Measurements from ENCODE around the gene SLC13A3. TPM values are rescaled to one million over a fixed set of nuclear protein-coding genes. Genes with fewer than 3 reads are reported as not detected.

SLC13A3 gene
- total and polyA plus RNA-seq, 2 of the 4 experiments (the other 2 are of a cell fraction) = 2.5 to 4.2 TPM

- in situ Hi-C loops (cut with MboI; ENCODE audit: low sequenced_read_pairs) = no loop called here
- Histone ChIP-seq H2BK20ac (ENCODE audit: low read depth, low read length) (no peak overlapping the region), H4K91ac (ENCODE audit: insufficient read depth, low read depth, low read length) (no peak overlapping the region), H2AK5ac (ENCODE audit: low read depth, low read length) (no peak overlapping the region), H2AFZ (replicated peaks; ENCODE audit: low read length, poor library complexity) (no peak overlapping the region), H2BK120ac (ENCODE audit: low read depth, low read length) (no peak overlapping the region), H3K27me3 (ENCODE audit: control insufficient read depth, insufficient read depth, low read length) (no peaks in the 10 kb centered on the region), H3K4me3 (ENCODE audit: insufficient read depth, low read depth, low read length) (no peak overlapping the region), H4K5ac (ENCODE audit: low read depth, low read length) (no peak overlapping the region), H3K9me3 (ENCODE audit: control insufficient read depth, insufficient read depth, low read length) (no peaks in the 10 kb centered on the region), H3K56ac (ENCODE audit: extremely low read depth, insufficient read depth, low read length) (no peak overlapping the region), H4K8ac (ENCODE audit: low read depth in 2 of 2, low read length in 2 of 2) (no peak overlapping the region), H3K23ac (ENCODE audit: low read depth, low read length) (no peak overlapping the region), H4K20me1 (ENCODE audit: insufficient read depth, low read length) (no peaks in the 10 kb centered on the region), H3K14ac (replicated peaks; ENCODE audit: low read depth, low read length) (no peak overlapping the region), H3K4ac (ENCODE audit: low read depth, low read length) (no peak overlapping the region), H3K9ac (ENCODE audit: low read depth, low read length) (no peak overlapping the region), H2BK15ac (ENCODE audit: low read depth, low read length) (no peak overlapping the region), H3K79me1 (ENCODE audit: low read depth in 1 of 2, low read length in 2 of 2) (no peaks in the 10 kb centered on the region), H2AK9ac (replicated peaks; ENCODE audit: low read depth, low read length, poor library complexity) (no peak overlapping the region), H3K36me3 (ENCODE audit: control insufficient read depth, insufficient read depth, low read length) (no peaks in the 10 kb centered on the region), H3K18ac (ENCODE audit: low read depth, low read length) (no peak overlapping the region), H2BK5ac (ENCODE audit: low read depth, low read length, poor library complexity, severe bottlenecking) (no peak overlapping the region), H3K9me1 (ENCODE audit: insufficient read depth, low read length) (no peaks in the 10 kb centered on the region), H3K4me2 (ENCODE audit: low read depth, low read length) (no peak overlapping the region), H3K27ac (ENCODE audit: insufficient read depth, low read length) (no peak overlapping the region), H3K4me1 (ENCODE audit: control insufficient read depth, insufficient read depth, low read length) (no peaks in the 10 kb centered on the region)
- no TSS peak for BruUV-seq (replicated peaks)
- POLR2A ChIA-PET (ENCODE audit: unreplicated experiment) = no interaction called here
- dilution Hi-C loops (cut with HindIII; ENCODE audit: low sequenced_read_pairs, unreplicated experiment) = no loop called here
- TF ChIP-seq MAFK (IDR thresholded peaks at IDR 0.05; ENCODE audit: low read depth, low read length) = no peak
- TF ChIP-seq, protein P1, sequence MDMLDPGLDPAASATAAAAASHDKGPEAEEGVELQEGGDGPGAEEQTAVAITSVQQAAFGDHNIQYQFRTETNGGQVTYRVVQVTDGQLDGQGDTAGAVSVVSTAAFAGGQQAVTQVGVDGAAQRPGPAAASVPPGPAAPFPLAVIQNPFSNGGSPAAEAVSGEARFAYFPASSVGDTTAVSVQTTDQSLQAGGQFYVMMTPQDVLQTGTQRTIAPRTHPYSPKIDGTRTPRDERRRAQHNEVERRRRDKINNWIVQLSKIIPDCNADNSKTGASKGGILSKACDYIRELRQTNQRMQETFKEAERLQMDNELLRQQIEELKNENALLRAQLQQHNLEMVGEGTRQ (IDR thresholded peaks at IDR 0.05; ENCODE audit: low read depth, low read length) = no peak
- no peak for TF ChIP-seq RCOR1 (IDR thresholded peaks at IDR 0.05; ENCODE audit: insufficient replicate concordance, low read length)
- TF ChIP-seq MAZ (IDR thresholded peaks at IDR 0.05; ENCODE audit: borderline replicate concordance, low read depth, low read length) = no peak
- intact Hi-C loops (cut with micrococcal nuclease) = no loop called here
- no peak for DNase-seq
- CTCF ChIA-PET = no interaction called here
- no peak for ATAC-seq (ENCODE audit: low read depth)
- WGBS, 2 experiments (ENCODE audit: extremely low coverage in 2 of 2, insufficient read length in 1 of 2) = 57% methylated on average over 1 of the region's 3 CpGs; no CpG with 5 or more reads in 1 of the 2 experiments
These were observed 69.9 kb downstream of the SLC13A3 start for GRCh38 chr20:46581391-46581790.
